Measurements from ENCODE around the gene NAT10. TPM values are rescaled to one million over a fixed set of nuclear protein-coding genes. Genes with fewer than 3 reads are reported as not detected.

NAT10 gene
- total RNA-seq, 1 experiment from 2014 or later = 75.5 TPM

DNA sequence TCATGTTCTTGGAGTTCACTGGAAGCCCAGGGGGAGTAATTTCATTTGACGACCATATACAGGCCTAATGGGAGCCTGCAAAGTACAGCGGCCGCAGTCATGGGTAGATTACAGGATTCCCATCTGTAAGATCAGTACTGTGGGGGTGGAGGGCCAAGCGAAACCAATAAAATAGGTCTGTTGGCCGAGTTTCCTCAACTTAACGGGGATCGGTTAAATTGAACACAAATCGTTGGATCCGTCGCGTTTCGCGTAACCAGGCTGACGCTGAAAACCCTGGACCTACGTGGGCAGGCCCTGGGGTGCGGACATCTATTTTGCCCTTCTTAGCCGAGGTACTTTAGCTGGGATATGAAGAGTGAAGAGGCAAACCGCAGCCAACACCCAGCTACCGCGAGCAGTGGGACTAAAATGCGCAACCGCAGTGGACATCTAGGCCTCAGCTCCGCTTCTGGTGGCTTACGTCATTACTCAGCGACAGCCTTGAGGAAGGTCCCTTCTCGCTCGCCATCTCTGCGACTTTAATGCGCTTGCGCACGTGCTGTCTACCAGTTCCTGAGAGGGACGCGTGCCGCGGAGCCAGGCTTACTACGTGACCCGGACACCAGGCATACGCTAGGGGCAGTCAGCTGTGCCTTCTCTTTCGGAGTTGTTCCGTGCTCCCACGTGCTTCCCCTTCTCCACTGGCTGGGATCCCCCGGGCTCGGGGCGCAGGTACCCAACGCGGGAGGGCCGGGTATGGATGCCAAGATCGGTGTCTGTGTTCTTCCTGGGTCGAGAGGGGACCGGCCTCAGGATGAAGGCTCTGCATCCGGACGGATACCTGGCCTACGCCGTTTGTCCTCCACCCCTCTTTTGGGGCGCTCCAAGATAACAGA is at the start of gene NAT10 (continued):
- TF ChIP-seq ZNF416 (CRISPR knock-in tag; IDR thresholded peaks at IDR 0.05) (peak; percentile 95), ZNF671 (CRISPR knock-in tag; IDR thresholded peaks at IDR 0.05) (peak; percentile 95), MXD4 (CRISPR knock-in tag; IDR thresholded peaks at IDR 0.05; ENCODE audit: borderline replicate concordance) (no peak), JUN (CRISPR knock-in tag; IDR thresholded peaks at IDR 0.05) (no peak), AFF4 (CRISPR knock-in tag; IDR thresholded peaks at IDR 0.05; ENCODE audit: borderline replicate concordance) (no peak), NR3C1 (CRISPR knock-in tag; conservative IDR thresholded peaks at IDR 0.05; ENCODE audit: low read depth) (no peak), TCF7 (CRISPR knock-in tag; IDR thresholded peaks at IDR 0.05; ENCODE audit: low read depth) (no peak), CTCF (IDR thresholded peaks at IDR 0.05) (no peak), E2F1 (CRISPR knock-in tag; IDR thresholded peaks at IDR 0.05) (0 out of 2 replicates have a peak, but pooled peaks have one; percentile 40), OVOL2 (CRISPR knock-in tag; IDR thresholded peaks at IDR 0.05; ENCODE audit: borderline replicate concordance) (no peak), FOXK1 (CRISPR knock-in tag; IDR thresholded peaks at IDR 0.05) (peak; percentile 97), ZNF317 (CRISPR knock-in tag; IDR thresholded peaks at IDR 0.05; ENCODE audit: borderline replicate concordance, low read depth) (no peak), MAX (CRISPR knock-in tag; IDR thresholded peaks at IDR 0.05) (peak; percentile 99), GABPB1 (CRISPR knock-in tag; IDR thresholded peaks at IDR 0.05) (peak; percentile 85), STAT6 (CRISPR knock-in tag; conservative IDR thresholded peaks at IDR 0.05; ENCODE audit: low read depth) (no peak), NFE2L1 (CRISPR knock-in tag; IDR thresholded peaks at IDR 0.05) (peak; percentile 44; the same call in 1 of the 2 replicates), CREM (CRISPR knock-in tag; IDR thresholded peaks at IDR 0.05) (peak; percentile 99), FOXJ3 (CRISPR knock-in tag; IDR thresholded peaks at IDR 0.05; ENCODE audit: borderline replicate concordance) (no peak)
- TF ChIP-seq, protein P1, sequence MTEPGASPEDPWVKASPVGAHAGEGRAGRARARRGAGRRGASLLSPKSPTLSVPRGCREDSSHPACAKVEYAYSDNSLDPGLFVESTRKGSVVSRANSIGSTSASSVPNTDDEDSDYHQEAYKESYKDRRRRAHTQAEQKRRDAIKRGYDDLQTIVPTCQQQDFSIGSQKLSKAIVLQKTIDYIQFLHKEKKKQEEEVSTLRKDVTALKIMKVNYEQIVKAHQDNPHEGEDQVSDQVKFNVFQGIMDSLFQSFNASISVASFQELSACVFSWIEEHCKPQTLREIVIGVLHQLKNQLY (CRISPR knock-in tag; IDR thresholded peaks at IDR 0.05) = no peak
- TF ChIP-seq, protein P2, sequence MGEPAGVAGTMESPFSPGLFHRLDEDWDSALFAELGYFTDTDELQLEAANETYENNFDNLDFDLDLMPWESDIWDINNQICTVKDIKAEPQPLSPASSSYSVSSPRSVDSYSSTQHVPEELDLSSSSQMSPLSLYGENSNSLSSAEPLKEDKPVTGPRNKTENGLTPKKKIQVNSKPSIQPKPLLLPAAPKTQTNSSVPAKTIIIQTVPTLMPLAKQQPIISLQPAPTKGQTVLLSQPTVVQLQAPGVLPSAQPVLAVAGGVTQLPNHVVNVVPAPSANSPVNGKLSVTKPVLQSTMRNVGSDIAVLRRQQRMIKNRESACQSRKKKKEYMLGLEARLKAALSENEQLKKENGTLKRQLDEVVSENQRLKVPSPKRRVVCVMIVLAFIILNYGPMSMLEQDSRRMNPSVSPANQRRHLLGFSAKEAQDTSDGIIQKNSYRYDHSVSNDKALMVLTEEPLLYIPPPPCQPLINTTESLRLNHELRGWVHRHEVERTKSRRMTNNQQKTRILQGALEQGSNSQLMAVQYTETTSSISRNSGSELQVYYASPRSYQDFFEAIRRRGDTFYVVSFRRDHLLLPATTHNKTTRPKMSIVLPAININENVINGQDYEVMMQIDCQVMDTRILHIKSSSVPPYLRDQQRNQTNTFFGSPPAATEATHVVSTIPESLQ (CRISPR knock-in tag; IDR thresholded peaks at IDR 0.05) = no peak
- TF ChIP-seq, protein P3, sequence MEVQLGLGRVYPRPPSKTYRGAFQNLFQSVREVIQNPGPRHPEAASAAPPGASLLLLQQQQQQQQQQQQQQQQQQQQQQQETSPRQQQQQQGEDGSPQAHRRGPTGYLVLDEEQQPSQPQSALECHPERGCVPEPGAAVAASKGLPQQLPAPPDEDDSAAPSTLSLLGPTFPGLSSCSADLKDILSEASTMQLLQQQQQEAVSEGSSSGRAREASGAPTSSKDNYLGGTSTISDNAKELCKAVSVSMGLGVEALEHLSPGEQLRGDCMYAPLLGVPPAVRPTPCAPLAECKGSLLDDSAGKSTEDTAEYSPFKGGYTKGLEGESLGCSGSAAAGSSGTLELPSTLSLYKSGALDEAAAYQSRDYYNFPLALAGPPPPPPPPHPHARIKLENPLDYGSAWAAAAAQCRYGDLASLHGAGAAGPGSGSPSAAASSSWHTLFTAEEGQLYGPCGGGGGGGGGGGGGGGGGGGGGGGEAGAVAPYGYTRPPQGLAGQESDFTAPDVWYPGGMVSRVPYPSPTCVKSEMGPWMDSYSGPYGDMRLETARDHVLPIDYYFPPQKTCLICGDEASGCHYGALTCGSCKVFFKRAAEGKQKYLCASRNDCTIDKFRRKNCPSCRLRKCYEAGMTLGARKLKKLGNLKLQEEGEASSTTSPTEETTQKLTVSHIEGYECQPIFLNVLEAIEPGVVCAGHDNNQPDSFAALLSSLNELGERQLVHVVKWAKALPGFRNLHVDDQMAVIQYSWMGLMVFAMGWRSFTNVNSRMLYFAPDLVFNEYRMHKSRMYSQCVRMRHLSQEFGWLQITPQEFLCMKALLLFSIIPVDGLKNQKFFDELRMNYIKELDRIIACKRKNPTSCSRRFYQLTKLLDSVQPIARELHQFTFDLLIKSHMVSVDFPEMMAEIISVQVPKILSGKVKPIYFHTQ (CRISPR knock-in tag; IDR thresholded peaks at IDR 0.05) = peak; percentile 95
- TF ChIP-seq, protein P4, sequence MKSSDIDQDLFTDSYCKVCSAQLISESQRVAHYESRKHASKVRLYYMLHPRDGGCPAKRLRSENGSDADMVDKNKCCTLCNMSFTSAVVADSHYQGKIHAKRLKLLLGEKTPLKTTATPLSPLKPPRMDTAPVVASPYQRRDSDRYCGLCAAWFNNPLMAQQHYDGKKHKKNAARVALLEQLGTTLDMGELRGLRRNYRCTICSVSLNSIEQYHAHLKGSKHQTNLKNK (CRISPR knock-in tag; IDR thresholded peaks at IDR 0.05) = peak; percentile 93

Measured in WTC11 (cell line).